Muscle layer of duodenum (tissue), 2 donors: Measurements from ENCODE around the gene IL1RAPL1.

Experiments
- H3K27ac ChIP-seq: one replicate; pipeline ENCODE4 v1.7.0; 2013; ENCODE audit warnings: mild to moderate bottlenecking, low read length
- H3K27me3 ChIP-seq: one replicate; pipeline ENCODE4 v1.7.0; 2013; ENCODE audit warnings: low read depth, mild to moderate bottlenecking, control low read depth, low read length
- H3K36me3 ChIP-seq, 2 donors: one replicate each; pipeline ENCODE4 v1.7.0; 2013; ENCODE audit warnings: low read length in 2 of 2, control low read depth in 1 of 2, mild to moderate bottlenecking in 1 of 2; ENCODE audit not compliant: insufficient read depth in 2 of 2, control insufficient read depth in 1 of 2
- H3K4me1 ChIP-seq, 2 donors: one replicate each; pipeline ENCODE4 v1.7.0; 2013; ENCODE audit warnings: low read length in 2 of 2, mild to moderate bottlenecking in 2 of 2, control low read depth in 1 of 2, moderate library complexity in 1 of 2; ENCODE audit not compliant: insufficient read depth in 2 of 2, control insufficient read depth in 1 of 2
- H3K4me3 ChIP-seq, 2 donors: one replicate each; pipeline ENCODE4 v1.7.0; 2013; ENCODE audit warnings: low read length in 2 of 2, low read depth in 1 of 2, mild to moderate bottlenecking in 1 of 2
- H3K9me3 ChIP-seq, 2 donors: one replicate each; pipeline ENCODE4 v1.7.0; 2013; ENCODE audit warnings: low read length in 2 of 2, control low read depth in 1 of 2, mild to moderate bottlenecking in 1 of 2; ENCODE audit not compliant: control insufficient read depth in 1 of 2
- donor health status: healthy.

IL1RAPL1 gene

GRCh38 chrX:28586286-28586685 lies 960 bp upstream of the IL1RAPL1 start:
- Histone ChIP-seq H3K27ac (no peak overlapping the region), H3K9me3 (no peaks in the 10 kb centered on the region), H3K27me3 (no peaks in the 10 kb centered on the region), H3K4me3 (peak overlapping the region; percentile 56 to 58), H3K4me1 (no peaks in the 10 kb centered on the region), H3K36me3 (no peaks in the 10 kb centered on the region)

- H3K4me3 ChIP-seq = peak overlapping the region; percentile 56 to 58
Measured at GRCh38 chrX:28589046-28589445, 1.8 kb downstream of the IL1RAPL1 start.

GRCh38 chrX:28590396-28590795 lies 3.1 kb downstream of the IL1RAPL1 start:
- Histone ChIP-seq H3K27me3 (no peaks in the 10 kb centered on the region), H3K4me3 (no peak overlapping the region), H3K36me3 (no peaks in the 10 kb centered on the region), H3K9me3 (no peaks in the 10 kb centered on the region), H3K4me1 (no peaks in the 10 kb centered on the region), H3K27ac (no peak overlapping the region)

More at GRCh38 chrX:28589046-28589445, 1.8 kb downstream of the IL1RAPL1 start:
- no peak overlapping the region for H3K27ac ChIP-seq
- no peaks in the 10 kb centered on the region for H3K36me3 ChIP-seq
- H3K9me3 ChIP-seq = no peaks in the 10 kb centered on the region
- H3K4me1 ChIP-seq = no peaks in the 10 kb centered on the region
- H3K27me3 ChIP-seq = no peaks in the 10 kb centered on the region

GRCh38 chrX:28591542-28591941 lies 4.3 kb downstream of the IL1RAPL1 start:
- H3K36me3 ChIP-seq = no peaks in the 10 kb centered on the region

GRCh38 chrX:28595346-28595745 lies 8.1 kb downstream of the IL1RAPL1 start:
- no peaks in the 10 kb centered on the region for H3K27me3 ChIP-seq
- no peaks in the 10 kb centered on the region for H3K36me3 ChIP-seq
- H3K27ac ChIP-seq = no peak overlapping the region
- H3K4me3 ChIP-seq = no peak overlapping the region
- no peaks in the 10 kb centered on the region for H3K9me3 ChIP-seq
- no peaks in the 10 kb centered on the region for H3K4me1 ChIP-seq

More at GRCh38 chrX:28591542-28591941, 4.3 kb downstream of the IL1RAPL1 start:
- Histone ChIP-seq H3K27ac (no peak overlapping the region), H3K9me3 (no peaks in the 10 kb centered on the region), H3K4me3 (no peak overlapping the region), H3K4me1 (no peaks in the 10 kb centered on the region), H3K27me3 (no peaks in the 10 kb centered on the region)

GRCh38 chrX:28599957-28600356 lies 12.7 kb downstream of the IL1RAPL1 start:
- Histone ChIP-seq H3K4me3 (no peak overlapping the region), H3K27ac (no peak overlapping the region), H3K27me3 (no peaks in the 10 kb centered on the region), H3K4me1 (no peaks in the 10 kb centered on the region), H3K36me3 (no peaks in the 10 kb centered on the region), H3K9me3 (no peaks in the 10 kb centered on the region)

- H3K9me3 ChIP-seq = no peaks in the 10 kb centered on the region
- H3K4me3 ChIP-seq = no peak overlapping the region
- H3K27ac ChIP-seq = no peak overlapping the region
- H3K27me3 ChIP-seq = no peaks in the 10 kb centered on the region
- no peaks in the 10 kb centered on the region for H3K36me3 ChIP-seq
- H3K4me1 ChIP-seq = no peaks in the 10 kb centered on the region
Measured at GRCh38 chrX:28609003-28609402, 21.8 kb downstream of the IL1RAPL1 start.

- Histone ChIP-seq H3K9me3 (no peaks in the 10 kb centered on the region), H3K36me3 (no peaks in the 10 kb centered on the region), H3K4me3 (no peak overlapping the region), H3K27ac (no peak overlapping the region), H3K27me3 (no peaks in the 10 kb centered on the region), H3K4me1 (no peaks in the 10 kb centered on the region)
Measured at GRCh38 chrX:28609917-28610613, 22.8 kb downstream of the IL1RAPL1 start.

- H3K4me1 ChIP-seq = no peaks in the 10 kb centered on the region
- H3K9me3 ChIP-seq = no peaks in the 10 kb centered on the region
- no peak overlapping the region for H3K4me3 ChIP-seq
- H3K27me3 ChIP-seq = no peaks in the 10 kb centered on the region
- H3K36me3 ChIP-seq = no peaks in the 10 kb centered on the region
- H3K27ac ChIP-seq = no peak overlapping the region
Measured at GRCh38 chrX:28610746-28611145, 23.5 kb downstream of the IL1RAPL1 start.

- Histone ChIP-seq H3K27ac (no peak overlapping the region), H3K36me3 (no peaks in the 10 kb centered on the region), H3K4me3 (no peak overlapping the region), H3K9me3 (no peaks in the 10 kb centered on the region), H3K4me1 (no peaks in the 10 kb centered on the region), H3K27me3 (no peaks in the 10 kb centered on the region)
Measured at GRCh38 chrX:28613558-28613957, 26.3 kb downstream of the IL1RAPL1 start.

GRCh38 chrX:28625223-28625622 lies 38.0 kb downstream of the IL1RAPL1 start:
- Histone ChIP-seq H3K9me3 (no peaks in the 10 kb centered on the region), H3K27ac (no peak overlapping the region), H3K4me1 (no peaks in the 10 kb centered on the region), H3K4me3 (no peak overlapping the region), H3K27me3 (no peaks in the 10 kb centered on the region), H3K36me3 (no peaks in the 10 kb centered on the region)

GRCh38 chrX:28626515-28626914 lies 39.3 kb downstream of the IL1RAPL1 start:
- Histone ChIP-seq H3K27me3 (no peaks in the 10 kb centered on the region), H3K4me1 (no peaks in the 10 kb centered on the region), H3K36me3 (no peaks in the 10 kb centered on the region), H3K27ac (no peak overlapping the region), H3K4me3 (no peak overlapping the region), H3K9me3 (no peaks in the 10 kb centered on the region)
